WTC11 (cell line): ENCODE results near the gene TNRC6C. TPM values are rescaled to one million over a fixed set of nuclear protein-coding genes. Genes with fewer than 3 reads are reported as not detected.
A peak's percentile ranks its signal among the peaks of the same experiment; 100 is the strongest.

Experiments used
- ATAC-seq: fragments of 200-7000 bp; cut with Tn5 transposase; 2 replicates; pipeline ENCODE4 v1.10.0; 2021; ENCODE audit warnings: mild to moderate bottlenecking, moderate library complexity
- CTCF ChIA-PET: fragments of 300-600 bp; sonication (Branson Sonifier 250); formaldehyde crosslinking; loops from one replicate; lab custom pipeline; 2021; ENCODE audit warnings: antibody characterized with exemption; lab: Charles Lee
- POLR2A ChIA-PET: fragments of 350-600 bp; sonication (Branson Sonifier 250); formaldehyde crosslinking; loops from one replicate; lab custom pipeline; 2021; ENCODE audit warnings: antibody characterized with exemption; lab: Charles Lee
- DNase-seq: peaks from one replicate; pipeline ENCODE4 v3.0.0; 2021; ENCODE audit warnings: low spot score
- H3K27ac Mint-ChIP-seq: 2 replicates; pipeline ENCODE4 v1.8.0; 2021; ENCODE audit warnings: mixed read lengths
- H3K27me3 Mint-ChIP-seq: 2 replicates; pipeline ENCODE4 v1.8.0; 2021; ENCODE audit warnings: low read depth, mild to moderate bottlenecking, moderate library complexity, mixed read lengths
- H3K36me3 Mint-ChIP-seq: 2 replicates; pipeline ENCODE4 v1.8.0; 2021; ENCODE audit warnings: mixed read lengths
- H3K4me1 Mint-ChIP-seq: 2 replicates; pipeline ENCODE4 v1.8.0; 2022; ENCODE audit warnings: mixed read lengths
- H3K4me3 Mint-ChIP-seq: 2 replicates; pipeline ENCODE4 v1.8.0; 2021; ENCODE audit warnings: mild to moderate bottlenecking, moderate library complexity, mixed read lengths
- H3K9me3 Mint-ChIP-seq: 2 replicates; pipeline ENCODE4 v1.8.0; 2021; ENCODE audit warnings: mixed read lengths
- EMX1 ChIP-seq: fragments of 250-450 bp; sonication (Bioruptor Pico); IDR thresholded peaks from 2 replicates; pipeline ENCODE4 v1.8.0; 2021; ENCODE audit warnings: mild to moderate bottlenecking
- FOXJ3 ChIP-seq: sonication (generic); formaldehyde crosslinking; IDR thresholded peaks from 2 replicates; pipeline ENCODE4 v1.9.0; 2021; ENCODE audit warnings: missing genetic modification reagents, mild to moderate bottlenecking, borderline replicate concordance
- IRF2 ChIP-seq: sonication (generic); formaldehyde crosslinking; IDR thresholded peaks from 2 replicates; pipeline ENCODE4 v1.8.0; 2022; ENCODE audit warnings: low read depth, missing genetic modification reagents, borderline replicate concordance
- PRRX2 ChIP-seq: fragments of 250-450 bp; sonication (Bioruptor Pico); IDR thresholded peaks from 2 replicates; pipeline ENCODE4 v1.8.0; 2021; ENCODE audit warnings: mild to moderate bottlenecking
- SMAD3 ChIP-seq: sonication (generic); formaldehyde crosslinking; IDR thresholded peaks from 2 replicates; pipeline ENCODE4 v1.8.0; 2022; ENCODE audit warnings: missing genetic modification reagents, mild to moderate bottlenecking, borderline replicate concordance
- SP1 ChIP-seq: sonication (generic); formaldehyde crosslinking; conservative IDR thresholded peaks from 2 replicates; pipeline ENCODE4 v1.8.1; 2022; ENCODE audit warnings: missing genetic modification reagents
- TCF7 ChIP-seq: sonication (generic); formaldehyde crosslinking; IDR thresholded peaks from 2 replicates; pipeline ENCODE4 v1.8.0; 2022; ENCODE audit warnings: mild to moderate bottlenecking, low read depth, missing genetic modification reagents, moderate library complexity
- TP53 ChIP-seq: sonication (generic); formaldehyde crosslinking; IDR thresholded peaks from 2 replicates; pipeline ENCODE4 v1.8.1; 2023; ENCODE audit warnings: mild to moderate bottlenecking, missing genetic modification reagents
- ZNF219 ChIP-seq: sonication (generic); formaldehyde crosslinking; IDR thresholded peaks from 2 replicates; pipeline ENCODE4 v1.8.0; 2023; ENCODE audit warnings: missing genetic modification reagents, mild to moderate bottlenecking, borderline replicate concordance
- total RNA-seq: library from RNA; stranded (reverse); gene quantifications from 3 replicates; pipeline ENCODE4 v1.2.3, GENCODE V29; 2021
- TF ChIP-seq, protein P1 (sequence below): fragments of 250-450 bp; sonication (Bioruptor Pico); IDR thresholded peaks from 2 replicates; pipeline ENCODE4 v2.1.2; 2022; ENCODE audit warnings: mild to moderate bottlenecking, moderate library complexity
- TF ChIP-seq, protein P2 (sequence below): sonication (generic); formaldehyde crosslinking; IDR thresholded peaks from 2 replicates; pipeline ENCODE4 v1.8.1; 2023; ENCODE audit warnings: mild to moderate bottlenecking, missing genetic modification reagents
- TF ChIP-seq, protein P3 (sequence below): sonication (generic); formaldehyde crosslinking; IDR thresholded peaks from 2 replicates; pipeline ENCODE4 v1.8.1; 2022; ENCODE audit warnings: mild to moderate bottlenecking, moderate library complexity, missing genetic modification reagents
- TF ChIP-seq, protein P4 (sequence below): sonication (generic); formaldehyde crosslinking; IDR thresholded peaks from 2 replicates; pipeline ENCODE4 v1.8.0; 2023; ENCODE audit warnings: missing genetic modification reagents, mild to moderate bottlenecking, borderline replicate concordance

Gene TNRC6C
- total RNA-seq, 1 experiment from 2014 or later, result 52.3 TPM

DNA sequence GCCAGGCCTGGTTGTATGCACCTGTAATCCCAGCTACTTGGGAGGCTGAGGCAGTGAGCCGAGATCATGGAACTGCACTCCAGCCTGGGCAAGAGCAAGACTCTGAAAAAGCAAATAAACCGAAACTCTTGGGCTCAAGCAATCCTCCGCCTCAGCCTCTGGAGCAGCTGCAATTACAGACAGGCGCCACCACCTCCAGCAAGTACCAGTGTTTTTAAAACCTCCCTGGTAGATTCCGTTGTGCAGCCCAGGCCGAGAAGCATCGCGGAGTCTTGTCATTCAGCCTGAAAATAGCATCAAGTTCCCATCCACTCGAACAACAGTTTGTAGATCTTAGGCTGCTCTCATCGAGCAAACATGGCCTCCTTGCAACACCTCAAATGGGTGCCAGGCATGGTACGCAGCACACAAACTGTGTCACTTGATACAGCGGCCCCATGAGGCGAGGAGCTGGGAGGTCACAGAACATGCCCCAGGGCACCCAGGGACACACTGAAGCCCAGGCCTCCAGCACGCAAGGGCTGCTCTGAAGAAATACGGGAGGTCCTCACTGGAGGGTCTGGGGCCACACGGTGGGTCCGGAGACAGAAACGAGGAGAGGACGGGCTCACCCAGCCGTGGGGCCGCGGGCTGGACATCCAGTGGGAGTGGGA is 152.0 kb downstream of the TNRC6C start (continued):
- TF ChIP-seq, protein P1, sequence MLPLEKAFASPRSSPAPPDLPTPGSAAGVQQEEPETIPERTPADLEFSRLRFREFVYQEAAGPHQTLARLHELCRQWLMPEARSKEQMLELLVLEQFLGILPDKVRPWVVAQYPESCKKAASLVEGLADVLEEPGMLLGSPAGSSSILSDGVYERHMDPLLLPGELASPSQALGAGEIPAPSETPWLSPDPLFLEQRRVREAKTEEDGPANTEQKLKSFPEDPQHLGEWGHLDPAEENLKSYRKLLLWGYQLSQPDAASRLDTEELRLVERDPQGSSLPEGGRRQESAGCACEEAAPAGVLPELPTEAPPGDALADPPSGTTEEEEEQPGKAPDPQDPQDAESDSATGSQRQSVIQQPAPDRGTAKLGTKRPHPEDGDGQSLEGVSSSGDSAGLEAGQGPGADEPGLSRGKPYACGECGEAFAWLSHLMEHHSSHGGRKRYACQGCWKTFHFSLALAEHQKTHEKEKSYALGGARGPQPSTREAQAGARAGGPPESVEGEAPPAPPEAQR (CRISPR knock-in tag), result no peak
- TF ChIP-seq TP53 (CRISPR knock-in tag) (no peak), EMX1 (no peak), ZNF219 (CRISPR knock-in tag) (no peak), IRF2 (no peak), PRRX2 (CRISPR knock-in tag) (no peak)
- TF ChIP-seq, protein P2, sequence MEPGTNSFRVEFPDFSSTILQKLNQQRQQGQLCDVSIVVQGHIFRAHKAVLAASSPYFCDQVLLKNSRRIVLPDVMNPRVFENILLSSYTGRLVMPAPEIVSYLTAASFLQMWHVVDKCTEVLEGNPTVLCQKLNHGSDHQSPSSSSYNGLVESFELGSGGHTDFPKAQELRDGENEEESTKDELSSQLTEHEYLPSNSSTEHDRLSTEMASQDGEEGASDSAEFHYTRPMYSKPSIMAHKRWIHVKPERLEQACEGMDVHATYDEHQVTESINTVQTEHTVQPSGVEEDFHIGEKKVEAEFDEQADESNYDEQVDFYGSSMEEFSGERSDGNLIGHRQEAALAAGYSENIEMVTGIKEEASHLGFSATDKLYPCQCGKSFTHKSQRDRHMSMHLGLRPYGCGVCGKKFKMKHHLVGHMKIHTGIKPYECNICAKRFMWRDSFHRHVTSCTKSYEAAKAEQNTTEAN (CRISPR knock-in tag), result no peak

DNA sequence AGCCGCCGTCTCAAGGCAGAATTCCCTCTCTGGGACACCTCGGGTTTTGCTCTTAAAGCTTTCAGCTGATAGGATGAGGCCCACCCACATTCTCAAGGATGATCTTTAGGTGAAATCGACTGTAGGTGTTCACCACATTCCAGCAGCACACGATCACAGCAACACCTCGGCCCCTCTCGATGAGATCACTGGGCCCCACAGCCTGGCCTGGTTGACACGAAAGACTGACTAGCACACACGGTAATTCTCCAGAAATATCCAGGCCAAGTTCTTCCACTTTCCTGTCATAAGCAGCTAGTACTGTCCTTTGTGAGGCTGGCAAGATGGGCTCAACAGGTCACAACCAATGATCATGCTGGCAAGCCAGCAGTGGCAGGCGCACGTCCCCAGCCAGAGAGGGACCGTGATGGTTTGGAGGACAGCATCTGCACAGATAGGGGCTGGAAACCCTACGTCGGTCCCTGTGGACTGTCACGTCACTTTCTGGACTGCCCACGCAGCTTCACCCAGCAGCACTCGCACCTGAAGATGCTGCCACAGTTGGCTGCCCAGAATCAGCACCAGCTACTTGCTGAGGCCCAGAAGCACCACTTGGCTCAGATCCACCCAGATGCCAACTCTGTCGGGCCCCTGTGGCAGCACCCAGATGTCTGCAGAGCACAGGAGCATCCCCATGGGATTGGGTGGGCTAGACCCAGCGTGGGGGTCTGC is 152.7 kb downstream of the TNRC6C start:
- H3K27me3 Mint-ChIP-seq, result no peaks in the 10 kb centered on the region
- H3K9me3 Mint-ChIP-seq, result no peaks in the 10 kb centered on the region
- ChIA-PET POLR2A (no interaction called here), CTCF (interaction anchor here (0.7 to 4.2 kb wide), 4 partner anchors 8 to 65 kb away, joined by 3 to 24 read pairs (median 11); no protein-coding TSS in a partner anchor)
- peaks cover 2% of the 10 kb centered on the region; the same call in 1 of the 2 replicates for H3K4me1 Mint-ChIP-seq
- H3K4me3 Mint-ChIP-seq, result no peak overlapping the region
- peaks cover 7% of the 10 kb centered on the region for H3K36me3 Mint-ChIP-seq
- DNase-seq (no peak), ATAC-seq (no peak)
- TF ChIP-seq, protein P3, sequence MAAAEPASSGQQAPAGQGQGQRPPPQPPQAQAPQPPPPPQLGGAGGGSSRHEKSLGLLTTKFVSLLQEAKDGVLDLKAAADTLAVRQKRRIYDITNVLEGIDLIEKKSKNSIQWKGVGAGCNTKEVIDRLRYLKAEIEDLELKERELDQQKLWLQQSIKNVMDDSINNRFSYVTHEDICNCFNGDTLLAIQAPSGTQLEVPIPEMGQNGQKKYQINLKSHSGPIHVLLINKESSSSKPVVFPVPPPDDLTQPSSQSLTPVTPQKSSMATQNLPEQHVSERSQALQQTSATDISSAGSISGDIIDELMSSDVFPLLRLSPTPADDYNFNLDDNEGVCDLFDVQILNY (CRISPR knock-in tag), result no peak
- TF ChIP-seq FOXJ3 (CRISPR knock-in tag) (no peak), SP1 (CRISPR knock-in tag) (no peak), TCF7 (CRISPR knock-in tag) (no peak), SMAD3 (CRISPR knock-in tag) (no peak)
- TF ChIP-seq, protein P4, sequence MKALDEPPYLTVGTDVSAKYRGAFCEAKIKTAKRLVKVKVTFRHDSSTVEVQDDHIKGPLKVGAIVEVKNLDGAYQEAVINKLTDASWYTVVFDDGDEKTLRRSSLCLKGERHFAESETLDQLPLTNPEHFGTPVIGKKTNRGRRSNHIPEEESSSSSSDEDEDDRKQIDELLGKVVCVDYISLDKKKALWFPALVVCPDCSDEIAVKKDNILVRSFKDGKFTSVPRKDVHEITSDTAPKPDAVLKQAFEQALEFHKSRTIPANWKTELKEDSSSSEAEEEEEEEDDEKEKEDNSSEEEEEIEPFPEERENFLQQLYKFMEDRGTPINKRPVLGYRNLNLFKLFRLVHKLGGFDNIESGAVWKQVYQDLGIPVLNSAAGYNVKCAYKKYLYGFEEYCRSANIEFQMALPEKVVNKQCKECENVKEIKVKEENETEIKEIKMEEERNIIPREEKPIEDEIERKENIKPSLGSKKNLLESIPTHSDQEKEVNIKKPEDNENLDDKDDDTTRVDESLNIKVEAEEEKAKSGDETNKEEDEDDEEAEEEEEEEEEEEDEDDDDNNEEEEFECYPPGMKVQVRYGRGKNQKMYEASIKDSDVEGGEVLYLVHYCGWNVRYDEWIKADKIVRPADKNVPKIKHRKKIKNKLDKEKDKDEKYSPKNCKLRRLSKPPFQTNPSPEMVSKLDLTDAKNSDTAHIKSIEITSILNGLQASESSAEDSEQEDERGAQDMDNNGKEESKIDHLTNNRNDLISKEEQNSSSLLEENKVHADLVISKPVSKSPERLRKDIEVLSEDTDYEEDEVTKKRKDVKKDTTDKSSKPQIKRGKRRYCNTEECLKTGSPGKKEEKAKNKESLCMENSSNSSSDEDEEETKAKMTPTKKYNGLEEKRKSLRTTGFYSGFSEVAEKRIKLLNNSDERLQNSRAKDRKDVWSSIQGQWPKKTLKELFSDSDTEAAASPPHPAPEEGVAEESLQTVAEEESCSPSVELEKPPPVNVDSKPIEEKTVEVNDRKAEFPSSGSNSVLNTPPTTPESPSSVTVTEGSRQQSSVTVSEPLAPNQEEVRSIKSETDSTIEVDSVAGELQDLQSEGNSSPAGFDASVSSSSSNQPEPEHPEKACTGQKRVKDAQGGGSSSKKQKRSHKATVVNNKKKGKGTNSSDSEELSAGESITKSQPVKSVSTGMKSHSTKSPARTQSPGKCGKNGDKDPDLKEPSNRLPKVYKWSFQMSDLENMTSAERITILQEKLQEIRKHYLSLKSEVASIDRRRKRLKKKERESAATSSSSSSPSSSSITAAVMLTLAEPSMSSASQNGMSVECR (CRISPR knock-in tag), result no peak
- peak overlapping the region; percentile 53; the same call in 1 of the 2 replicates for H3K27ac Mint-ChIP-seq
